H1 (cell line): ENCODE data around the gene GREM2. TPM values are rescaled to one million over a fixed set of nuclear protein-coding genes. Genes with fewer than 3 reads are reported as not detected.

ENCODE experiments used
- polyA plus RNA-seq, 7 experiments: library from polyadenylated mRNA; depleted of rRNA in 3 of 7; stranded (reverse) in 5 of 7; unstranded in 2 of 7; fragments of >200 nt in 5 of 7; fragments of 200-250 nt in 2 of 7; gene quantifications; 1 replicate in 5 of 7; 2 replicates in 1 of 7; 4 replicates in 1 of 7; pipeline versions ENCODE4 v1.2.1 to v1.2.3, GENCODE V29; 2011 to 2013; ENCODE audit warnings: missing spikeins in 2 of 7, mixed read lengths in 2 of 7
- total RNA-seq: library from RNA; stranded (reverse); fragmentation: NEBNext Ultra II Directional; extraction: Animal tissue kit (Norgen Biotek cat#: 25700); gene quantifications from 2 replicates; pipeline ENCODE4 v1.2.1, GENCODE V29; 2021
- TF ChIP-seq, protein P1 (sequence below), 3 experiments: IDR thresholded peaks; 1 replicate in 2 of 3; 2 replicates in 1 of 3; pipeline versions ENCODE4 v1.5.1 to v1.6.1; 2011; ENCODE audit warnings: low read length in 3 of 3, mild to moderate bottlenecking in 3 of 3, inconsistent platforms in 2 of 3, low read depth in 1 of 3, moderate library complexity in 1 of 3; ENCODE audit not compliant: insufficient read depth in 1 of 3; ENCODE audit errors: control extremely low read depth in 1 of 3

Gene GREM2
- total and polyA plus RNA-seq, 2 of the 8 experiments (the other 6 are each of a cell fraction or from before 2014, with no cell fraction given) = 0.05 TPM; not detected in 1

DNA sequence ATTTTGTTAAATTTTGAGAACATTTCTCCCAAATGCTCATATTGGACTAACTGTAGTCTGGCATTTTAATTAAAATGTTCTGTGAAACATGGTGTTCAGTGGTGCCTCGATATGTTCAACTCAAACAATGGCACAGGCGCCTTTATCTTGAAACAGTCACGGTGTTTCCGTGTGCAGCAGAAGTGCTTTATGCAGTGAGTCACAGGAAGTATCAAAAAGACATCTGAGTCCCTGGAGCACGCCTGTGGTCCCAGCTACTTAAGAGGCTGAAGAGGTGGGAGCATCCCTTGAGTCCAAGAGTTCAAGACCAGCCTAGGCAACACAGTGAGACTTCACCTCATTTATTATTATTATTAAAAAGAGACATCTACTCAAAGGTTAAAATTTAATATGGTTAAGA, 52.2 kb downstream of the GREM2 start (continued):
- TF ChIP-seq, protein P1, sequence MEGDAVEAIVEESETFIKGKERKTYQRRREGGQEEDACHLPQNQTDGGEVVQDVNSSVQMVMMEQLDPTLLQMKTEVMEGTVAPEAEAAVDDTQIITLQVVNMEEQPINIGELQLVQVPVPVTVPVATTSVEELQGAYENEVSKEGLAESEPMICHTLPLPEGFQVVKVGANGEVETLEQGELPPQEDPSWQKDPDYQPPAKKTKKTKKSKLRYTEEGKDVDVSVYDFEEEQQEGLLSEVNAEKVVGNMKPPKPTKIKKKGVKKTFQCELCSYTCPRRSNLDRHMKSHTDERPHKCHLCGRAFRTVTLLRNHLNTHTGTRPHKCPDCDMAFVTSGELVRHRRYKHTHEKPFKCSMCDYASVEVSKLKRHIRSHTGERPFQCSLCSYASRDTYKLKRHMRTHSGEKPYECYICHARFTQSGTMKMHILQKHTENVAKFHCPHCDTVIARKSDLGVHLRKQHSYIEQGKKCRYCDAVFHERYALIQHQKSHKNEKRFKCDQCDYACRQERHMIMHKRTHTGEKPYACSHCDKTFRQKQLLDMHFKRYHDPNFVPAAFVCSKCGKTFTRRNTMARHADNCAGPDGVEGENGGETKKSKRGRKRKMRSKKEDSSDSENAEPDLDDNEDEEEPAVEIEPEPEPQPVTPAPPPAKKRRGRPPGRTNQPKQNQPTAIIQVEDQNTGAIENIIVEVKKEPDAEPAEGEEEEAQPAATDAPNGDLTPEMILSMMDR (IDR thresholded peaks at IDR 0.05; ENCODE audit: control extremely low read depth in 1 of 3, insufficient read depth in 1 of 3, low read depth in 1 of 3, low read length in 3 of 3) = no peak
